Cardiac muscle cell (in vitro differentiated cells and primary cell): ENCODE results near the gene KCNQ1. TPM values are rescaled to one million over a fixed set of nuclear protein-coding genes. Genes with fewer than 3 reads are reported as not detected.

Experiments used
- DNase-seq, 2 donors: peaks; one replicate each; pipeline versions ENCODE4 v3.0.0 to v3.0.0-alpha.2; 2010 to 2017; ENCODE audit warnings: low read depth in 1 of 2, low spot score in 1 of 2
- H3K27ac ChIP-seq: fragments of 200-600 bp; sonication (generic); 2 replicates; pipeline ENCODE4 v1.5.1; 2016
- H3K27me3 ChIP-seq: fragments of 200-600 bp; sonication (generic); 2 replicates; pipeline ENCODE4 v1.6.0; 2016; ENCODE audit warnings: control low read depth
- H3K36me3 ChIP-seq: fragments of 200-600 bp; sonication (generic); 2 replicates; pipeline ENCODE4 v1.5.1; 2016; ENCODE audit warnings: control low read depth
- H3K4me1 ChIP-seq: fragments of 200-600 bp; sonication (generic); 2 replicates; pipeline ENCODE4 v1.8.1; 2017; ENCODE audit warnings: low read depth, mild to moderate bottlenecking, mixed run types
- H3K4me3 ChIP-seq: fragments of 200-600 bp; sonication (generic); 2 replicates; pipeline ENCODE4 v1.5.1; 2016; ENCODE audit warnings: mild to moderate bottlenecking
- H3K9me3 ChIP-seq: fragments of 200-600 bp; sonication (generic); 2 replicates; pipeline ENCODE4 v1.5.1; 2017; ENCODE audit warnings: low read depth, mild to moderate bottlenecking, control low read depth
- CTCF ChIP-seq: IDR thresholded peaks from 2 replicates; pipeline ENCODE4 v1.5.1; 2012; ENCODE audit warnings: low read depth, mild to moderate bottlenecking, low read length
- polyA plus RNA-seq: library from polyadenylated mRNA; unstranded; fragments of >200 nt; fragmentation: Nextera tagmentation; extraction: Ambion mirVana; gene quantifications from 2 replicates; pipeline ENCODE4 v1.2.1, GENCODE V29; 2016
- total RNA-seq: library from RNA; depleted of rRNA; stranded (reverse); fragments of >200 nt; gene quantifications from 2 replicates; pipeline ENCODE4 v1.2.3, GENCODE V29; 2016

KCNQ1 gene
- total and polyA plus RNA-seq, 2 experiments from 2014 or later: 13.9 to 18.6 TPM

- DNase-seq: no peak
- Histone ChIP-seq H3K27me3 (peaks cover 95% of the 10 kb centered on the region), H3K4me3 (peak within 1 kb of the TSS; percentile 28), H3K9me3 (no peaks in the 10 kb centered on the region), H3K27ac (no peak within 1 kb of the TSS), H3K36me3 (no peaks in the 10 kb centered on the region), H3K4me1 (no peaks in the 10 kb centered on the region)
- TF ChIP-seq CTCF: no peak
Observed at GRCh38 chr11:2443881-2444820, 657 bp upstream of the KCNQ1 start, which contains the start of gene TRPM5. TRPM5 (minus strand) TSS chr11:2444514; CDS start chr11:2423036, 21,478 bp downstream.

GRCh38 chr11:2445746-2446551, 1.1 kb downstream of the KCNQ1 start:
- Histone ChIP-seq H3K36me3 (no peaks in the 10 kb centered on the region), H3K27me3 (peaks cover 97% of the 10 kb centered on the region), H3K4me3 (peak overlapping the region; percentile 28), H3K27ac (no peak overlapping the region), H3K4me1 (no peaks in the 10 kb centered on the region), H3K9me3 (no peaks in the 10 kb centered on the region)
- TF ChIP-seq CTCF: no peak
- DNase-seq: no peak

GRCh38 chr11:2446590-2447252, 1.9 kb downstream of the KCNQ1 start:
- Histone ChIP-seq H3K36me3 (no peaks in the 10 kb centered on the region), H3K27ac (no peak overlapping the region), H3K4me1 (no peaks in the 10 kb centered on the region), H3K4me3 (no peak overlapping the region), H3K27me3 (peaks cover 97% of the 10 kb centered on the region), H3K9me3 (no peaks in the 10 kb centered on the region)
- no peak for DNase-seq
- TF ChIP-seq CTCF: no peak

- no peak overlapping the region for H3K4me3 ChIP-seq
- H3K36me3 ChIP-seq: no peaks in the 10 kb centered on the region
- peaks cover 97% of the 10 kb centered on the region for H3K27me3 ChIP-seq
- DNase-seq: no peak
- H3K9me3 ChIP-seq: no peaks in the 10 kb centered on the region
- no peak overlapping the region for H3K27ac ChIP-seq
- H3K4me1 ChIP-seq: no peaks in the 10 kb centered on the region
- no peak for TF ChIP-seq CTCF
Observed at GRCh38 chr11:2447253-2447950, 2.6 kb downstream of the KCNQ1 start.
